ENCODE data around the gene POMT2.
"Not testable (repeated sequence)": the region's sequence is repeated elsewhere in the genome, so short reads cannot be mapped to it uniquely, and the experiment has no call there.

The POMT2 gene

DNA sequence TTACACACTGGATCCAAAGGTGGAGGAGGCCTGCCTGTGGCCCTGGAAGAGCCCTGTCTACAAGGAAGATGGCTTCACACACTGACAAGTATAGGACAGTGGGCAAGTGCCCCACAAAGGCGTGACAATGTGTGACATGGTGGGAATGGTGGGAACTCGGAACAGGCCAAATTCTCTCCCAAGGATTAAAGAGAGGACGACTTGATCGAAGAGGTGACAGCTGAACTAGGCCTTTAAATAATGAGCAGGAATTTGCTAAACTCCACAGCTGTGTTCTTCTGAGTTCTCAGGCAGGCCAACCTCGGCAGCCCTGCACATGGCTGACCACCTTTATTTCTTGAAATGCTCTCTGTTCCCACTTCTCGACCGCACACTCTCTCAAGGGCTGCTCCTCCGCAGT lies 23.8 kb downstream of the POMT2 start:
- DNase-seq (ENCODE audit: low spot score), result no peak

GRCh38 chr14:77296155-77296554 lies 24.5 kb downstream of the POMT2 start:
- no peak for DNase-seq (ENCODE audit: low spot score)

DNA sequence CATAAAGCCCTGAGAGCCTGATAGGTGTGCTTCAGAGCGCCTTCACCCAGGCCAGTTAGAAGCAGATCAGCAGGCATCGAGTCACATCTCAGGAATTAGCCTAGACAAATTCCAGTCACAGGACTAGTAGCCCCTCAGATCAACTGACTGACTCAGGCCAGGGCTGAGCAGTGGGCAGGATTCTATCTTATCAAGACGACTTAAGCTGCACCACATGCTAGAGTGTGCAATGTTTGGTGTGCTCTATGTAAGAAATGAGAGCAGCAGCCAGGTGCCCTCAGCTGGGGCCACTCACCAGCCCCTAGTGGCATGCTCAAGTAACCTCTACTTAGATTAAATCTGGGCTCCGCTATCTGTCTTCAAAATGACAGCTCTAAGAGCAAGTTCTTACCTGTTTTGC lies 30.0 kb downstream of the POMT2 start:
- peak; percentile 17 for DNase-seq (ENCODE audit: low spot score)

GRCh38 chr14:77286576-77286975 lies 34.1 kb downstream of the POMT2 start:
- DNase-seq (ENCODE audit: low spot score), result no peak

- no peak for DNase-seq (ENCODE audit: low spot score)
Observed at GRCh38 chr14:77284466-77284865, 36.2 kb downstream of the POMT2 start.

- DNase-seq (ENCODE audit: low spot score), result no peak
Observed at GRCh38 chr14:77284066-77284465, 36.6 kb downstream of the POMT2 start.

DNA sequence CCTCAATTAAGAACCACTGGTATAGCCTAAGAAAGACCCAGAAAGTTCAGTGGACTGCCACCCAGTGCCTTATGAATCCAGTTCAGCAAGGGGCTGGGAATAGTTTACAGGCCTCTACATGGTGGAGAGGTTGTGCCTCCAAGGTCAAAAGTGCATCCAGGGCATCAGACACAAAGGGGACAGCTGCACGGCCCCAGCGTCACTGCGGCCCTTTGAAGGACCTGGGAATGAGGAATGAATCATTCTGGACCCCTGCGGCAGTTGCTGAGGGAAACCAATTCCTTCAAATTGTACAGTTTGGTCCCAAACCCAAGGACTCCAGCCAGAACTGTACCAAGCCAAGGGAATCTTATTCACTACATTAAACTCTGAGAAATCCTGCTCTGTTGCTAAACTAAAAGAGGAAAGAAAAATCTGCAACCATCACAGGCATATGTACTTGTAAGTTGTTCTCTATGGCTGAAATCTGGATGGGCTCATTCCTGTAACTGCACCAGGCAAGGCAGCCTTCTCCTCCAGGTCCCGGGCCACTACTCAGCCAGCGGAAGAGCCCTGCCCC lies 38.8 kb downstream of the POMT2 start:
- no peak for DNase-seq (ENCODE audit: low spot score)

GRCh38 chr14:77280921-77281320 lies 39.8 kb downstream of the POMT2 start:
- DNase-seq (ENCODE audit: low spot score), result not testable (repeated sequence)

GRCh38 chr14:77279719-77280118 lies 41.0 kb downstream of the POMT2 start:
- DNase-seq (ENCODE audit: low spot score), result no peak

DNA sequence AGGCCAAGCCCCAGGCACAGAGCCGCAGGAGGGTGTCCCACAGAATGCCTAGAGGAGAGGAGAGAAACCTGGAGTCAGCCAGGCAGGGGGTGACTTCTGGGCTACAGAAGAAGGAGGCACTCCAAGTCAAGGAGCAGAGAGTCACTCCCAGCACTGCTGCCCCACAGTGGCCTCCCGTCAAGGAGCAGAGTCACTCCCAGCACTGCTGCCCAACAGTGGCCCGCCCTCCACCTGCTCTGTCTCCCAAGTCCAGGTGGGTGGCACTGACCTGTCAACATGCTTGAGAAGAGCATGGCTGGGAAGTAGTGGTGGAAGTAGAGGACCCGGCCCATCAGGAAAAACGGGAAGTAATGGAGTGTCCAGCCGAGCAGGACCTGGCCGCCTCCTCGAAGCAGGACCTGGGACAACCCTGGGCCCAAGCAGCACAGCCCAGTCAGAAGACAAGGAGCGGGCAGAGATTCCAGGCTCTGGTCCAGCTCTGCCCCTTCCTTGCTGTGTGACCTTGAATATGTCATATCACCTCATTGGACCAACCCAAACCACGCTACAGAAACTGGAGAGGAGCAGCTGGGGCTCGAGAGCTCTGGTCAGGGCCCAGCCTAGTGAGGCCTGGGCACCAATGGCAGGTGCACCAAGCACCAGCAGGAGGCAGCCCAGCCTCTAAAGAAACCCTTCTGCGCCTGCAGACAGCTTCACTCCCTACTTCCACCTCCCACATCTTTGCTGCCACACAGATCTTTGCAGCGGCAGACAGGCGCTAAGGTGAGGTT lies 42.0 kb downstream of the POMT2 start:
- DNase-seq (ENCODE audit: low spot score), result no peak

DNA sequence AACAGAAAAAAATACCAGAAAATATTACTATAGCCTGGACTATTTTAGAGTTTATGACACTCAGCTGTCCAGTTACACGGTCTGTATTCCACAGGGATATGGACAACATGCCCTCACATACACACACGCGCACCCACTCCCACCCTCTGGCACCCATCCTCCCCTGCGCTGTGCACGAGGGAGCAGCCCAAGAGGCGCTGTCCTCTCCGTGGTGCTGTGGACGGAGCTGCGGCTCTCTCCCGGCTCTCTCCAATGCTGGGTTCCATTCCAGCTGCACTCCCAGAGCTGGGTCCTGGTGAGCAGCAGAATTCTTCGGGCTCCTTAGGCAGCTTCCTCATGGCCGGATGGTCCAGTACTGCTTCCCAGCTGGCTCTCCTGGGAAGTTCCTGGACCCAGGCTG lies 43.7 kb downstream of the POMT2 start:
- no peak for DNase-seq (ENCODE audit: low spot score)

DNA sequence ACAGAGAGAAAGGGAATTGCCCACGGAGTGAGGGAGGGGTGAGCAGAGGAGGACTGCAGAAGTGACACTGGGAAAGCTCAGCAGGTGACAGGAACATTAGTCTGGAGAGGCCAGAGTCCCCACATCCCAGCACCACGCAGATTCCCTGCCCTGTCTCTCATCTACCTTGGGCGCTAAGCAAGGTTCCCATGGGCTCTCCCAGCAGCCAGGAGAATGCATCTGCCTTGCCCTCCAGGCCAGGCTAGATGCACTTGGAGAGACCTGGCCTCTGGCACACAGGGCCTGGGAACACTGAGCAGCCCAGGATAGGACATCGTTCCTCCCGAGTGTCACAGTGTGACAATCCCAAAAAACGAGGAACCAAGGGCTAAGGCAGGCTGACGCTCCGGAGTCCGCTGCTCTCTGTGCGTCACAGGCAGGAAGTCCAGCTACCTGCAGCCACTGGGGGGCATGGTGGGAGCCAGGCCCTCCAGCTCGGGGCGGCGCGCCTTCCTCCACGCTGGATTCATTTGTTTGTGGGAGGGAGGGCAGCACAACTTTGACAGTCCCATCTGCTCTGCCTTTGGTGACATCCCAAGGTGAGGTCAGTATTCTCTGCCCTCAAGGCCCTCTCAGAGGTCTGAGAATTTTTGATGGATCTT lies 44.3 kb downstream of the POMT2 start:
- DNase-seq (ENCODE audit: low spot score), result no peak

- DNase-seq (ENCODE audit: low spot score), result no peak
Observed at GRCh38 chr14:77275601-77276017, 45.1 kb downstream of the POMT2 start.

GRCh38 chr14:77275041-77275580 lies 45.6 kb downstream of the POMT2 start:
- no peak for DNase-seq (ENCODE audit: low spot score)

GRCh38 chr14:77273796-77274195 lies 46.9 kb downstream of the POMT2 start:
- DNase-seq (ENCODE audit: low spot score), result no peak

- DNase-seq (ENCODE audit: low spot score), result no peak
Observed at GRCh38 chr14:77272261-77272660, 48.4 kb downstream of the POMT2 start.

DNA sequence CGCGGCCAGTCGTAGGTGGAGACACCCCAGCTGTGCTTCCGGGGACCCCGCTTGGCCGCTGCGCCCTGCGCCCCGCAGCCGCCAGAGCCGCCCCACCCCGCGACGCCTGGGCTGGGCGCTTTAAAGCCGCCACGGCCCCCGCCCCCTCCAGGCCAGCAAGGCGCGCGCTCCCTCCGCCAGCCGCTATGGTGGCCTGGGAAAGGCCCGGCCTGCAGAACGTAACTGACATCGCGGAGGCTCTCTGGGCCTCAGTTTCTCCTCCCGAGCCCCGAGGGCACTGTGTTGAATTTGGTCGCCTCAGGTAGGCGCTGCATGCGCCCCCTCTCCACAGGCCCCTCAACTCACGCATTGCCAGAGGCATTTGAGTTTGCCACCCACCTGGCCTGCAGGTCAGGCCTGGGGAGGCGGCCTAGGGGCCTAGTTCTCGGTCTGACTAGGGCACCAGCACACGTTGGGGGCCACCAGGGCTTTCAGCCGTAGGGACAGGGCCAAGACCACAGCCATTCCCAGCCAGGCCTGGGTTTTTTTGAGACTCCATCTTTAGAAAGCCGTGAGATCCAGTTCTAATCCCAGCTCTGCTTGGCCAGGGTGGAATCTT lies 49.5 kb downstream of the POMT2 start, which contains the start of gene NGB:
Gene NGB (minus strand): TSS at position 94 of the 598 bp plus-strand sequence. CDS start 269 bp downstream, outside the sequence.
- DNase-seq (ENCODE audit: low spot score), result no peak

DNA sequence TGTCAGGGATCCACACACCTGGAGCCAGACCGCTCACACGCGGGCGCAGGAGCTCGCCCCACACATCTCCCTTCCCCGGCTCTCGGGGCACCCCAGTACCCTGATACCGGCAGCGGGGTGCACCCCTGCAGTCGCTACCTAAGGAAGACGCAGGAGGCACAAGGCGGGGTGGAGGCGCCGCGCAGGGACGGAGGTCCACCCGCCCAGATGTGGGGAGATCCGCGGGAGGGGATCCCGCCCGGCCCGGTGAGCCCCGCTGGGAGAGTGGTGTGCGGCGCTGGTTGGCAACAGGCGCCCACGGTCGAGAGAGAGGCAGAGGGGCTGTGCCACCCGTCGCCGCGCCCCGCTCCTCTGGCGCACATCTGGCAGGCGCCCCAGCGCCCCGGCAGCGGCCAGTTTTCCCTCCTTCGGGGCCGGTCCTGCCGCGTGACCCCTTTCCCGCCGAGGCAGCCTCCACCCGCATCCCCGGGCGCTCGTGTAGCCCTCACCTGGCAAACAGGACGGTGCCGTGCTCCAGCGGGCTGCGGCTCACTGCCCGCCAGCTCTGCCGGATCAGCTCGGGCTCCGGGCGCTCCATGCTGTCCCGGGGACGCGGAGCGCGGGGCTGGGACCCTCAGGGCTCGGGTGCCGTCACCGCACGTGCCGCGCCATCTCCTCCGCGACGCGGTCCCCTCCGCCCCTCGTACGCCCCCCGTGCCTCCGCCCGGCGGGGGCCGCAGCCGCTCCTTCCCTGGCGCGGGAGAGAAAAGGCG lies 50.1 kb downstream of the POMT2 start:
- no peak for DNase-seq (ENCODE audit: low spot score)

- DNase-seq (ENCODE audit: low spot score), result peak; percentile 31
Observed at GRCh38 chr14:77268989-77269600, 51.6 kb downstream of the POMT2 start.

- no peak for DNase-seq (ENCODE audit: low spot score)
Observed at GRCh38 chr14:77267937-77268699, 52.6 kb downstream of the POMT2 start.

GRCh38 chr14:77266336-77266735 lies 54.3 kb downstream of the POMT2 start:
- DNase-seq (ENCODE audit: low spot score), result no peak
